GM18519 (cell line): ENCODE data around the gene WNT2B.

Experiments
- ATAC-seq: cut with Tn5 transposase; IDR thresholded peaks from one replicate; pipeline ENCODE4 v1.9.1; 2021; ENCODE audit warnings: mild to moderate bottlenecking, moderate library complexity; ENCODE audit not compliant: unreplicated experiment, low FRiP score

WNT2B gene

GRCh38 chr1:112557385-112557784 lies 48.6 kb downstream of the WNT2B start:
- ATAC-seq: no peak

GRCh38 chr1:112558634-112559033 lies 49.9 kb downstream of the WNT2B start:
- ATAC-seq: no peak

GRCh38 chr1:112563341-112563740 lies 54.6 kb downstream of the WNT2B start:
- no peak for ATAC-seq

GRCh38 chr1:112564081-112564480 lies 55.3 kb downstream of the WNT2B start:
- ATAC-seq: no peak

GRCh38 chr1:112565800-112566199 lies 57.0 kb downstream of the WNT2B start:
- no peak for ATAC-seq

GRCh38 chr1:112575154-112575804 lies 66.5 kb downstream of the WNT2B start:
- ATAC-seq: no peak

GRCh38 chr1:112576240-112576639 lies 67.5 kb downstream of the WNT2B start:
- ATAC-seq: no peak
